ENCODE data around the gene GPT2. TPM values are rescaled to one million over a fixed set of nuclear protein-coding genes. Genes with fewer than 3 reads are reported as not detected.

Gene GPT2
- total RNA-seq, 2 donors from 2014 or later: 28.8 to 45.3 TPM

GRCh38 chr16:46852130-46852529, 32.0 kb upstream of the GPT2 start:
- intact Hi-C loops (cut with DNase I): loop anchor here (5.0 kb wide), 1 partner anchor 75 kb away; no protein-coding TSS in a partner anchor
- no peaks in the 10 kb centered on the region for H3K9me3 ChIP-seq
- no peak for DNase-seq
- H3K27me3 ChIP-seq: no peaks in the 10 kb centered on the region
- H3K4me3 ChIP-seq: no peak overlapping the region
- no peak overlapping the region for H3K27ac ChIP-seq
- no peak for TF ChIP-seq CTCF (IDR thresholded peaks at IDR 0.05)
- no peaks in the 10 kb centered on the region for H3K36me3 ChIP-seq
- no peak overlapping the region for H3K9ac ChIP-seq (ENCODE audit: low read depth in 2 of 2, low read length in 2 of 2)
- H3K4me1 ChIP-seq: no peaks in the 10 kb centered on the region

GRCh38 chr16:46853713-46854443, 30.3 kb upstream of the GPT2 start:
- Histone ChIP-seq H3K36me3 (no peaks in the 10 kb centered on the region), H3K4me3 (no peak overlapping the region), H3K27me3 (no peaks in the 10 kb centered on the region), H3K27ac (no peak overlapping the region), H3K9me3 (no peaks in the 10 kb centered on the region), H3K4me1 (no peaks in the 10 kb centered on the region), H3K9ac (ENCODE audit: low read depth in 2 of 2, low read length in 2 of 2) (no peak overlapping the region)
- intact Hi-C loops (cut with DNase I): loop anchor here (2.0 to 5.0 kb wide), 2 partner anchors 55 to 73 kb away; no protein-coding TSS in a partner anchor
- peak; percentile 73 for TF ChIP-seq CTCF (IDR thresholded peaks at IDR 0.05)
- DNase-seq: peak; percentile 82

GRCh38 chr16:46854846-46855245, 29.3 kb upstream of the GPT2 start:
- DNase-seq: no peak
- Histone ChIP-seq H3K9ac (ENCODE audit: low read depth in 2 of 2, low read length in 2 of 2) (no peak overlapping the region), H3K4me3 (no peak overlapping the region), H3K27ac (no peak overlapping the region), H3K36me3 (no peaks in the 10 kb centered on the region), H3K9me3 (no peaks in the 10 kb centered on the region), H3K27me3 (no peaks in the 10 kb centered on the region), H3K4me1 (no peaks in the 10 kb centered on the region)
- no peak for TF ChIP-seq CTCF (IDR thresholded peaks at IDR 0.05)
- intact Hi-C loops (cut with DNase I): loop anchor here (2.0 to 5.0 kb wide), 2 partner anchors 54 to 72 kb away; no protein-coding TSS in a partner anchor

- no peak overlapping the region for H3K9ac ChIP-seq (ENCODE audit: low read depth in 2 of 2, low read length in 2 of 2)
- DNase-seq: no peak
- intact Hi-C loops (cut with DNase I): loop anchor here (2.0 kb wide), 1 partner anchor 53 kb away; no protein-coding TSS in a partner anchor
Measured at GRCh38 chr16:46855389-46855788, 28.8 kb upstream of the GPT2 start.

GRCh38 chr16:46857368-46857945, 26.7 kb upstream of the GPT2 start:
- no peaks in the 10 kb centered on the region for H3K9me3 ChIP-seq
- TF ChIP-seq CTCF (IDR thresholded peaks at IDR 0.05): no peak
- no peaks in the 10 kb centered on the region for H3K36me3 ChIP-seq
- DNase-seq: peak; percentile 30
- no peaks in the 10 kb centered on the region for H3K4me1 ChIP-seq
- no peaks in the 10 kb centered on the region for H3K27me3 ChIP-seq
- H3K27ac ChIP-seq: no peak overlapping the region
- H3K4me3 ChIP-seq: no peak overlapping the region
- H3K9ac ChIP-seq (ENCODE audit: low read depth in 2 of 2, low read length in 2 of 2): no peak overlapping the region
- intact Hi-C loops (cut with DNase I): no loop called here

More at GRCh38 chr16:46855389-46855788, 28.8 kb upstream of the GPT2 start:
- no peak for TF ChIP-seq CTCF (IDR thresholded peaks at IDR 0.05)
- Histone ChIP-seq H3K4me1 (no peaks in the 10 kb centered on the region), H3K9me3 (no peaks in the 10 kb centered on the region), H3K4me3 (no peak overlapping the region), H3K27me3 (no peaks in the 10 kb centered on the region), H3K27ac (no peak overlapping the region), H3K36me3 (no peaks in the 10 kb centered on the region)
